SK-N-MC (cell line): ENCODE results near the gene MAGI3.

ENCODE experiments used
- EZH2 ChIP-seq: fragments of 200-600 bp; sonication (generic); IDR thresholded peaks from one replicate; pipeline ENCODE4 v1.6.1; 2017; ENCODE audit warnings: antibody characterized with exemption
- FOXP2 ChIP-seq: optimal IDR thresholded peaks from 2 replicates; pipeline ENCODE3; 2011; ENCODE audit warnings: mild to moderate bottlenecking, moderate library complexity; ENCODE audit not compliant: insufficient read depth; ENCODE audit errors: extremely low read length, control extremely low read depth
- POLR2AphosphoS5 ChIP-seq: IDR thresholded peaks from 2 replicates; pipeline ENCODE4 v1.6.1; 2012; ENCODE audit warnings: mild to moderate bottlenecking, low read depth, low read length, borderline replicate concordance

- TF ChIP-seq FOXP2 (no peak), POLR2AphosphoS5 (no peak), EZH2 (no peak)
Observed at GRCh38 chr1:113388017-113388620, 2.2 kb upstream of the MAGI3 start.
